ENCODE results near the gene CLDN16. TPM values are rescaled to one million over a fixed set of nuclear protein-coding genes. Genes with fewer than 3 reads are reported as not detected.

CLDN16 gene
- total RNA-seq, 1 experiment from 2014 or later, result not detected

- Histone ChIP-seq H2AFZ (ENCODE audit: low read depth, low read length, poor library complexity, severe bottlenecking) (no peak overlapping the region), H3K79me2 (ENCODE audit: insufficient read depth, low read length) (no peaks in the 10 kb centered on the region), H3K9me2 (ENCODE audit: insufficient read depth) (no peaks in the 10 kb centered on the region), H3K4me3 (replicated peaks in 1 of 2; ENCODE audit: low read depth in 1 of 2, low read length in 2 of 2) (no peak overlapping the region), H3K9ac (ENCODE audit: low read length) (no peak overlapping the region), H3K27me3 (ENCODE audit: insufficient read depth, low read length) (no peaks in the 10 kb centered on the region), H3K4me2 (ENCODE audit: low read length) (no peak overlapping the region), H3K36me3 (ENCODE audit: control insufficient read depth in 1 of 2, insufficient read depth in 2 of 2, low read length in 2 of 2) (no peaks in the 10 kb centered on the region), H4K20me1 (ENCODE audit: insufficient read depth) (no peaks in the 10 kb centered on the region), H3K4me1 (ENCODE audit: control insufficient read depth in 1 of 2, insufficient read depth in 2 of 2, low read length in 2 of 2) (no peaks in the 10 kb centered on the region), H3K9me3 (ENCODE audit: control insufficient read depth in 1 of 2, insufficient read depth in 1 of 2, low read depth in 1 of 2, low read length in 2 of 2) (no peaks in the 10 kb centered on the region), H3K27ac (ENCODE audit: low read depth, low read length) (no peak overlapping the region)
- ChIA-PET CTCF (interaction anchor here (1.8 kb wide), 1 partner anchor 255 kb away, joined by 8 read pairs; no protein-coding TSS in a partner anchor), RAD21 (ENCODE audit: low non-redundant PET in 1 of 2, low total read pairs in 2 of 2, uncharacterized antibody in 2 of 2, unreplicated experiment in 2 of 2) (no interaction called here), POLR2A (no interaction called here)
- no peak for DNase-seq (ENCODE audit: low read depth, low spot score)
- TF ChIP-seq POLR2A (IDR thresholded peaks at IDR 0.05; ENCODE audit: borderline replicate concordance, extremely low read depth, insufficient read depth, insufficient read length) (no peak), ZBTB33 (IDR thresholded peaks at IDR 0.05; ENCODE audit: extremely low read depth, insufficient replicate concordance, low read length) (no peak), FOSL1 (IDR thresholded peaks at IDR 0.05; ENCODE audit: low read depth) (no peak), EZH2 (IDR thresholded peaks at IDR 0.05) (no peak), SIN3A (IDR thresholded peaks at IDR 0.05; ENCODE audit: low read depth) (no peak), EGR1 (IDR thresholded peaks at IDR 0.05; ENCODE audit: low read depth) (no peak), CBX3 (IDR thresholded peaks at IDR 0.05; ENCODE audit: low read depth) (no peak), CEBPB (IDR thresholded peaks at IDR 0.05; ENCODE audit: low read depth) (no peak), SRF (IDR thresholded peaks at IDR 0.05; ENCODE audit: low read depth) (no peak), ATF3 (IDR thresholded peaks at IDR 0.05) (no peak), RAD21 (IDR thresholded peaks at IDR 0.05; ENCODE audit: low read depth) (no peak), CTCF (IDR thresholded peaks at IDR 0.05 in 2 of 3, conservative IDR thresholded peaks at IDR 0.05 in 1 of 3; ENCODE audit: borderline replicate concordance in 1 of 3, insufficient read depth in 1 of 3, low read depth in 2 of 3, low read length in 2 of 3) (no peak), ELF1 (IDR thresholded peaks at IDR 0.05; ENCODE audit: borderline replicate concordance, low read depth) (no peak), TCF7L2 (IDR thresholded peaks at IDR 0.05; ENCODE audit: borderline replicate concordance, extremely low read depth, insufficient read depth, insufficient read length) (no peak), POLR2AphosphoS5 (IDR thresholded peaks at IDR 0.05; ENCODE audit: low read depth, low read length) (no peak), ZNF274 (IDR thresholded peaks at IDR 0.05; ENCODE audit: low read depth, low read length) (no peak)
- TF ChIP-seq, protein P1, sequence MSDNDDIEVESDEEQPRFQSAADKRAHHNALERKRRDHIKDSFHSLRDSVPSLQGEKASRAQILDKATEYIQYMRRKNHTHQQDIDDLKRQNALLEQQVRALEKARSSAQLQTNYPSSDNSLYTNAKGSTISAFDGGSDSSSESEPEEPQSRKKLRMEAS (IDR thresholded peaks at IDR 0.05), result no peak
- TF ChIP-seq, protein P2, sequence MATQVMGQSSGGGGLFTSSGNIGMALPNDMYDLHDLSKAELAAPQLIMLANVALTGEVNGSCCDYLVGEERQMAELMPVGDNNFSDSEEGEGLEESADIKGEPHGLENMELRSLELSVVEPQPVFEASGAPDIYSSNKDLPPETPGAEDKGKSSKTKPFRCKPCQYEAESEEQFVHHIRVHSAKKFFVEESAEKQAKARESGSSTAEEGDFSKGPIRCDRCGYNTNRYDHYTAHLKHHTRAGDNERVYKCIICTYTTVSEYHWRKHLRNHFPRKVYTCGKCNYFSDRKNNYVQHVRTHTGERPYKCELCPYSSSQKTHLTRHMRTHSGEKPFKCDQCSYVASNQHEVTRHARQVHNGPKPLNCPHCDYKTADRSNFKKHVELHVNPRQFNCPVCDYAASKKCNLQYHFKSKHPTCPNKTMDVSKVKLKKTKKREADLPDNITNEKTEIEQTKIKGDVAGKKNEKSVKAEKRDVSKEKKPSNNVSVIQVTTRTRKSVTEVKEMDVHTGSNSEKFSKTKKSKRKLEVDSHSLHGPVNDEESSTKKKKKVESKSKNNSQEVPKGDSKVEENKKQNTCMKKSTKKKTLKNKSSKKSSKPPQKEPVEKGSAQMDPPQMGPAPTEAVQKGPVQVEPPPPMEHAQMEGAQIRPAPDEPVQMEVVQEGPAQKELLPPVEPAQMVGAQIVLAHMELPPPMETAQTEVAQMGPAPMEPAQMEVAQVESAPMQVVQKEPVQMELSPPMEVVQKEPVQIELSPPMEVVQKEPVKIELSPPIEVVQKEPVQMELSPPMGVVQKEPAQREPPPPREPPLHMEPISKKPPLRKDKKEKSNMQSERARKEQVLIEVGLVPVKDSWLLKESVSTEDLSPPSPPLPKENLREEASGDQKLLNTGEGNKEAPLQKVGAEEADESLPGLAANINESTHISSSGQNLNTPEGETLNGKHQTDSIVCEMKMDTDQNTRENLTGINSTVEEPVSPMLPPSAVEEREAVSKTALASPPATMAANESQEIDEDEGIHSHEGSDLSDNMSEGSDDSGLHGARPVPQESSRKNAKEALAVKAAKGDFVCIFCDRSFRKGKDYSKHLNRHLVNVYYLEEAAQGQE (IDR thresholded peaks at IDR 0.05; ENCODE audit: low read depth), result no peak
- ATAC-seq, result no peak
- intact Hi-C loops (cut with micrococcal nuclease), result no loop called here
- no TSS peak for BruUV-seq (replicated peaks)
Measured at GRCh38 chr3:190442240-190442639, 54.3 kb downstream of the CLDN16 start.

Measured in HCT116 (cell line).